ENCODE measurements around the gene ZIC4. TPM values are rescaled to one million over a fixed set of nuclear protein-coding genes. Genes with fewer than 3 reads are reported as not detected.

ZIC4 gene
- total and polyA plus RNA-seq, 9 of the 15 experiments (the other 6 are each of a cell fraction or from before 2014, with no cell fraction given), result not detected

DNA sequence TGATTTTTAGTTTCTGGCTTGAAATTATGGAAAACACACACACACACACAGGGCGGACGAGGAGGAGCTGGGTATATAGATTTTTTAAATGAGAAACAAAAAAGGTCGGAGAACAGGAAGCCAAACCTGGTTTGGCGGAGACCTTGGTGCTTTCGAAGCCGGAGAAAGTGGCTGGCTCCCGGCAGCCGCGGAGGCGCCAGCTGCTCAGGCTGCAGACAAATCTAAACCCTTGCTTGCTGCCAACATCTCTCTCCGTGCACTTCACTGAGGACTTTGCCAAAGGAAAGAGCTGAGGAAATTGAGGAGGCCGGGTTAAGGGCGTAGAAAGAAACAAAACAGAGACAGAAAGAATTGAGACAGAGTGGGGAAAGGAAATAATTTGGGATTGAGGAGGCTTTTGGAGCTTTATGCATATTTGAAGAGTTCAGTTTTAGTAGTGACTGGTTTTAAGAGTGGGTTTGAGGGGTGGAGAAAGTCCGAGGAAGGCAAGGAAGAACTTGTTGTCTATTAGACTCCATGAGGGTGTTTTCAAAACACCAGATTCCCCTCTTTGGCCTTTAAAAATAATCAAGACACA, 5.0 kb upstream of the ZIC4 start:
- Histone ChIP-seq H3K9me3 (replicated peaks; ENCODE audit: control insufficient read depth, insufficient read depth, low read depth, low read length) (no peaks in the 10 kb centered on the region), H3K4me3 (no peak overlapping the region), H3K4me1 (replicated peaks in 1 of 2; ENCODE audit: control insufficient read depth in 2 of 2, insufficient read depth in 2 of 2, low read length in 2 of 2) (peaks cover 0 to 4% of the 10 kb centered on the region in 2 experiments; a peak in 1 of 5 replicates), H3K9ac (ENCODE audit: insufficient read depth in 1 of 2, low read depth in 2 of 2, low read length in 2 of 2) (no peak overlapping the region), H3K36me3 (ENCODE audit: control insufficient read depth, insufficient read depth, low read length) (no peaks in the 10 kb centered on the region), H3K79me2 (ENCODE audit: control insufficient read depth, insufficient read depth, low read length) (no peaks in the 10 kb centered on the region), H2AFZ (ENCODE audit: low read depth, low read length) (no peak overlapping the region), H3K4me2 (ENCODE audit: insufficient read depth, low read length) (no peak overlapping the region), H3K27me3 (ENCODE audit: control insufficient read depth in 2 of 2, insufficient read depth in 2 of 2, low read length in 2 of 2) (peaks cover 3 to 32% of the 10 kb centered on the region in 2 experiments; a peak in 3 of 5 replicates), H3K9me1 (ENCODE audit: control insufficient read depth, insufficient read depth, low read length) (no peaks in the 10 kb centered on the region), H3K27ac (ENCODE audit: extremely low read depth, low read depth, low read length) (no peak overlapping the region), H4K20me1 (replicated peaks; ENCODE audit: control insufficient read depth, insufficient read depth, low read length) (no peaks in the 10 kb centered on the region)
- intact Hi-C loops (cut with micrococcal nuclease), result no loop called here
- WGBS (ENCODE audit: insufficient coverage, low coverage, missing lambda C conversion rate), result 32% methylated on average over 14 of the region's 14 CpGs
- no TSS peak for BruUV-seq (replicated peaks)
- no peak for DNase-seq (ENCODE audit: extremely low read depth in 1 of 4, low spot score in 3 of 4)
- ChIA-PET POLR2A (no interaction called here), CTCF (ENCODE audit: low intra/inter-chr PET ratio) (no interaction called here)
- no peak for ATAC-seq
- in situ Hi-C loops (cut with MboI), result no loop called here
- FAIRE-seq, result no peak
- TF ChIP-seq RAD21 (CRISPR knock-in tag; conservative IDR thresholded peaks at IDR 0.05 in 1 of 2, IDR thresholded peaks at IDR 0.05 in 1 of 2), result no peak
- no peak for TF ChIP-seq HLTF (IDR thresholded peaks at IDR 0.05)
- TF ChIP-seq, protein P1, sequence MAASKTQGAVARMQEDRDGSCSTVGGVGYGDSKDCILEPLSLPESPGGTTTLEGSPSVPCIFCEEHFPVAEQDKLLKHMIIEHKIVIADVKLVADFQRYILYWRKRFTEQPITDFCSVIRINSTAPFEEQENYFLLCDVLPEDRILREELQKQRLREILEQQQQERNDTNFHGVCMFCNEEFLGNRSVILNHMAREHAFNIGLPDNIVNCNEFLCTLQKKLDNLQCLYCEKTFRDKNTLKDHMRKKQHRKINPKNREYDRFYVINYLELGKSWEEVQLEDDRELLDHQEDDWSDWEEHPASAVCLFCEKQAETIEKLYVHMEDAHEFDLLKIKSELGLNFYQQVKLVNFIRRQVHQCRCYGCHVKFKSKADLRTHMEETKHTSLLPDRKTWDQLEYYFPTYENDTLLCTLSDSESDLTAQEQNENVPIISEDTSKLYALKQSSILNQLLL (CRISPR knock-in tag; IDR thresholded peaks at IDR 0.05; ENCODE audit: borderline replicate concordance), result no peak
- TF ChIP-seq NFATC3 (IDR thresholded peaks at IDR 0.05), result no peak
- TF ChIP-seq CBX1 (IDR thresholded peaks at IDR 0.05; ENCODE audit: low read depth), result no peak
- no peak for TF ChIP-seq HDAC2 (IDR thresholded peaks at IDR 0.05)
- TF ChIP-seq NFYB (IDR thresholded peaks at IDR 0.05; ENCODE audit: extremely low read depth, insufficient read length), result no peak
- TF ChIP-seq, protein P2, sequence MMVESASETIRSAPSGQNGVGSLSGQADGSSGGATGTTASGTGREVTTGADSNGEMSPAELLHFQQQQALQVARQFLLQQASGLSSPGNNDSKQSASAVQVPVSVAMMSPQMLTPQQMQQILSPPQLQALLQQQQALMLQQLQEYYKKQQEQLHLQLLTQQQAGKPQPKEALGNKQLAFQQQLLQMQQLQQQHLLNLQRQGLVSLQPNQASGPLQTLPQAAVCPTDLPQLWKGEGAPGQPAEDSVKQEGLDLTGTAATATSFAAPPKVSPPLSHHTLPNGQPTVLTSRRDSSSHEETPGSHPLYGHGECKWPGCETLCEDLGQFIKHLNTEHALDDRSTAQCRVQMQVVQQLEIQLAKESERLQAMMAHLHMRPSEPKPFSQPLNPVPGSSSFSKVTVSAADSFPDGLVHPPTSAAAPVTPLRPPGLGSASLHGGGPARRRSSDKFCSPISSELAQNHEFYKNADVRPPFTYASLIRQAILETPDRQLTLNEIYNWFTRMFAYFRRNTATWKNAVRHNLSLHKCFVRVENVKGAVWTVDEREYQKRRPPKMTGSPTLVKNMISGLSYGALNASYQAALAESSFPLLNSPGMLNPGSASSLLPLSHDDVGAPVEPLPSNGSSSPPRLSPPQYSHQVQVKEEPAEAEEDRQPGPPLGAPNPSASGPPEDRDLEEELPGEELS (CRISPR knock-in tag; IDR thresholded peaks at IDR 0.05; ENCODE audit: borderline replicate concordance), result no peak
- no peak for TF ChIP-seq MTA1 (IDR thresholded peaks at IDR 0.05; ENCODE audit: borderline replicate concordance)
- TF ChIP-seq, protein P3, sequence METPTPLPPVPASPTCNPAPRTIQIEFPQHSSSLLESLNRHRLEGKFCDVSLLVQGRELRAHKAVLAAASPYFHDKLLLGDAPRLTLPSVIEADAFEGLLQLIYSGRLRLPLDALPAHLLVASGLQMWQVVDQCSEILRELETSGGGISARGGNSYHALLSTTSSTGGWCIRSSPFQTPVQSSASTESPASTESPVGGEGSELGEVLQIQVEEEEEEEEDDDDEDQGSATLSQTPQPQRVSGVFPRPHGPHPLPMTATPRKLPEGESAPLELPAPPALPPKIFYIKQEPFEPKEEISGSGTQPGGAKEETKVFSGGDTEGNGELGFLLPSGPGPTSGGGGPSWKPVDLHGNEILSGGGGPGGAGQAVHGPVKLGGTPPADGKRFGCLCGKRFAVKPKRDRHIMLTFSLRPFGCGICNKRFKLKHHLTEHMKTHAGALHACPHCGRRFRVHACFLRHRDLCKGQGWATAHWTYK (CRISPR knock-in tag; IDR thresholded peaks at IDR 0.05), result no peak
- TF ChIP-seq, protein P4, sequence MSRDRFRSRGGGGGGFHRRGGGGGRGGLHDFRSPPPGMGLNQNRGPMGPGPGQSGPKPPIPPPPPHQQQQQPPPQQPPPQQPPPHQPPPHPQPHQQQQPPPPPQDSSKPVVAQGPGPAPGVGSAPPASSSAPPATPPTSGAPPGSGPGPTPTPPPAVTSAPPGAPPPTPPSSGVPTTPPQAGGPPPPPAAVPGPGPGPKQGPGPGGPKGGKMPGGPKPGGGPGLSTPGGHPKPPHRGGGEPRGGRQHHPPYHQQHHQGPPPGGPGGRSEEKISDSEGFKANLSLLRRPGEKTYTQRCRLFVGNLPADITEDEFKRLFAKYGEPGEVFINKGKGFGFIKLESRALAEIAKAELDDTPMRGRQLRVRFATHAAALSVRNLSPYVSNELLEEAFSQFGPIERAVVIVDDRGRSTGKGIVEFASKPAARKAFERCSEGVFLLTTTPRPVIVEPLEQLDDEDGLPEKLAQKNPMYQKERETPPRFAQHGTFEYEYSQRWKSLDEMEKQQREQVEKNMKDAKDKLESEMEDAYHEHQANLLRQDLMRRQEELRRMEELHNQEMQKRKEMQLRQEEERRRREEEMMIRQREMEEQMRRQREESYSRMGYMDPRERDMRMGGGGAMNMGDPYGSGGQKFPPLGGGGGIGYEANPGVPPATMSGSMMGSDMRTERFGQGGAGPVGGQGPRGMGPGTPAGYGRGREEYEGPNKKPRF (IDR thresholded peaks at IDR 0.05; ENCODE audit: low read depth, low read length), result no peak
- TF ChIP-seq, protein P5, sequence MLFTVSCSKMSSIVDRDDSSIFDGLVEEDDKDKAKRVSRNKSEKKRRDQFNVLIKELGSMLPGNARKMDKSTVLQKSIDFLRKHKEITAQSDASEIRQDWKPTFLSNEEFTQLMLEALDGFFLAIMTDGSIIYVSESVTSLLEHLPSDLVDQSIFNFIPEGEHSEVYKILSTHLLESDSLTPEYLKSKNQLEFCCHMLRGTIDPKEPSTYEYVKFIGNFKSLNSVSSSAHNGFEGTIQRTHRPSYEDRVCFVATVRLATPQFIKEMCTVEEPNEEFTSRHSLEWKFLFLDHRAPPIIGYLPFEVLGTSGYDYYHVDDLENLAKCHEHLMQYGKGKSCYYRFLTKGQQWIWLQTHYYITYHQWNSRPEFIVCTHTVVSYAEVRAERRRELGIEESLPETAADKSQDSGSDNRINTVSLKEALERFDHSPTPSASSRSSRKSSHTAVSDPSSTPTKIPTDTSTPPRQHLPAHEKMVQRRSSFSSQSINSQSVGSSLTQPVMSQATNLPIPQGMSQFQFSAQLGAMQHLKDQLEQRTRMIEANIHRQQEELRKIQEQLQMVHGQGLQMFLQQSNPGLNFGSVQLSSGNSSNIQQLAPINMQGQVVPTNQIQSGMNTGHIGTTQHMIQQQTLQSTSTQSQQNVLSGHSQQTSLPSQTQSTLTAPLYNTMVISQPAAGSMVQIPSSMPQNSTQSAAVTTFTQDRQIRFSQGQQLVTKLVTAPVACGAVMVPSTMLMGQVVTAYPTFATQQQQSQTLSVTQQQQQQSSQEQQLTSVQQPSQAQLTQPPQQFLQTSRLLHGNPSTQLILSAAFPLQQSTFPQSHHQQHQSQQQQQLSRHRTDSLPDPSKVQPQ (CRISPR knock-in tag; IDR thresholded peaks at IDR 0.05; ENCODE audit: borderline replicate concordance), result no peak

Data from K562 (cell line).